Non-pigmented ciliary epithelial cell (primary cell): Measurements from ENCODE around the gene SERF1A.
"Not testable (repeated sequence)": the region's sequence is repeated elsewhere in the genome, so short reads cannot be mapped to it uniquely, and the experiment has no call there.

ENCODE experiments used
- DNase-seq: peaks from one replicate; pipeline ENCODE4 v3.0.0-alpha.2; 2010; ENCODE audit warnings: low read depth

Gene SERF1A

DNA sequence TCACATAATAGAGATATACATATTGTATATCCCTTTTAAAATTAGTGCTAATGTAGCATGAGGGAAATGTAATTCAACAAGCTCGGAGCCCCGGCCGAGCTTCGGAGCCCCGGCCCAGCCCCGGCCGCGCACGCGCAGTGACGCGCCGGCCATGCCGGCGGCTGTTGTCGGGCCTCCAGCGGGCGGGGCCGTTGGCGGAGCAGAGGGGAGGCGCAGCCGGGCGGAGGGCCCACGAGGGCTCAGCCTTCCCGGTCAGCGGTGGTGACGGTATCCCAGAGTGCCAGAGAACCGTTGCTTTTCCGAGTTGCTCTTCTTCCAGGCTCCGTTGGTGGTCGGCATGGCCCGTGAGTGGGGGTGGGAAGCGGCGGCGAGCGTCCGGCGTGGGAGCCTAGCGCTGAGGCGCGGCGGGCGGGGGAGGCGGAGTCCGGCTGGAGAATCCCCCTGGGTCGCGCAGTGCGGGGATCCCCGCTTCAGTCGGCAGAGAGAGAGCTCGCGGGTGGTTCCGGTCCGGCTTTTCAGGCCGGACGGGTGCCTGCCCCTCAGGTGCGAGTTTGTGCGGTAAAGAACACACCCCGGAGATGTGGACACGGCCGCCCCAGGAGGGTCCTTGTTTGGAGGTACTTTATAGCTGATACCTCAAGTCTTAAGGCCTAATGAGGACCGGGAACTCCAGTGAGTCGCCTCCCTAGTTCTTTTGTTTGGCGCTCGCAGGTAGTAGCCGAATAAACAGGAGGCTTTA, at the start of gene SERF1A:
TSS of gene SERF1A (plus strand) at position 137 of the 739 bp plus-strand sequence. CDS start at position 338, 201 bp downstream.
- not testable (repeated sequence) for DNase-seq

DNA sequence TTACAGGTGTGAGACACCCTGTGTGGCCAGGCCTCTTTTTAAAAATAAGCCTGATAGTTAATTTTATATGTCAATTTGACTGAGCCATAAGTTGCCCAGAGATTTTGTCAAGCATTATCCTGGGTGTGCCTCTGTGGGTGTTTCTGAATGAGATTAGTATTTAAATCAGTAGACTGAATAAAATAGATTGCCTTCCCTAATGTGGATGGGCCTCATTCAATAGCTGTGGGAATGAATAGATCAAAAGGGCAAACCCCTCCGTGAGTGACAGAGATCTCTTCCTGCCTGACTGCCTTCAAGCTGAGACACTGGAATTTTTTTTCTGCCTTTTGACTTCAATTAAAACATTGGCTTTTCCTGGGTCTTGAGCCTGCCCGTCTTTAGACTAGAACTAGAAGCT, 33.7 kb upstream of the SERF1A start:
- not testable (repeated sequence) for DNase-seq

DNA sequence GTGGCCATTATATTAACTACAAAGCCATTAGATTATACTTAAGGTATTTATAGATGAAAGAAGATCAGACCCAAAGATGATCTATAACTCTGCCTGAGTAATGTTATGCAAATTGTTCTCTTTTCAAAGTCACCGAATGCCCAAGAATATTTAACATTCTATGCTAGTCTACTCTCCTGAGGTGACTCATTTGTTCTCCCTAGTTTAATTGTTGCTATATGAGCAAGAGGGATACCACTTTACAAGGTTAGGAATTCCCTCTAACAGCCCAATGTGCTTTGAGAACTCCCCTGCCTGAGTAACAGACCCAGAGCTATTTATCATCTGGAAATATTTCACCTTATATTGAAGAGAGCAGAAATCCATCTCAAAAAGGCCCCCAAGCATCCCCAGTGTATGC, 29.8 kb upstream of the SERF1A start:
- not testable (repeated sequence) for DNase-seq

DNA sequence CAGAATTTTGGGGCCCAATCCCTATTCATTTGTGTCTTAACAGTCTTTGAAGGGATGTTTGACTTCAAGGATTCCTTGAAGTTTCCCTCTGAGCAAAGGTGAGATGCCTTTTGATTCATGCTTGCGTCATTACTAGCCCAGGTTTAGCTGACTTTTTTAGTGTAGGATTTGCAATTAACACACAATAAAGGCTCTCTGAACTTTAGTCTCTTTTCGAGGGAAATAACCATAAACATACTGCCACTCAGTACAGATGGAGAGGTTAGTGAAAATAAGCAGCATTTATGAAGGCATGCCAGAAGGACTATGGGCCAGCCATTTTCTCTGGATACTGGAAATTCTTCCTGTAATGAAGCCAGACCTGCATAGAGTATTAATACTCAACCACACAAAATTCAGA, 4.4 kb upstream of the SERF1A start:
- DNase-seq = not testable (repeated sequence)

DNA sequence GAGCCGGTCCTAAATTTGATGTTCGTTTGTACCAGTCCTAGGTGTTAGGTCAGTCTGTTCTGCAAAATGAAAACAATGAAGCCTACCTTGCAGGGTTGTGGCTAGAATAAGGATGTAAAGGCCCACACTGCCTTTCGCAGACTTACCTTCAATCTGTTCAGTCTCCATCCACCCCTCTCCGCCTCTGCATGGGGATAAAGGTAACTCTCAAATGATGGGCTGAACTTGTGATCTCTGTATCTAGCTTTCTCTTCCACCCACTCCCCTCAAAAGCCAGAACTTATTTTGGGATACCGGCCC, 753 bp downstream of the SERF1A start:
- DNase-seq = not testable (repeated sequence)

DNA sequence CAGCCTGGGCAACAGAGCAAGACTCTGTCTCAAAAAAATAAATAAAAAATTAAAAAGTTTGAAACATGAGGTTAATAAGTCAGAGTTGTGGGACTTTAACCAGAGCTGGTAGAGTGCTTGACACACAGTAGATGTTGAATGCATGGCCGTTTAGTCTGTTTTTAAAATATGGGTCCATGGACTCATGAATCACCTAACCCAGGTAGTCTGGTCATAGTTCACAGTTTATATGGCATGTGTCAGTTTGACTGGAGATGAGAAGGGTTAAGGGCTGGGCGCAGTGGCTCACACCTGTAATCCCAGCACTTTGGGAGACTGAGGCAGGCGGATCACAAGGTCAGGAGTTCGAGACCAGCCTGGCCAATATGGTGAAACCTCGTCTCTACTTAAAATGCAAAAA, 6.2 kb downstream of the SERF1A start:
- DNase-seq = not testable (repeated sequence)

DNA sequence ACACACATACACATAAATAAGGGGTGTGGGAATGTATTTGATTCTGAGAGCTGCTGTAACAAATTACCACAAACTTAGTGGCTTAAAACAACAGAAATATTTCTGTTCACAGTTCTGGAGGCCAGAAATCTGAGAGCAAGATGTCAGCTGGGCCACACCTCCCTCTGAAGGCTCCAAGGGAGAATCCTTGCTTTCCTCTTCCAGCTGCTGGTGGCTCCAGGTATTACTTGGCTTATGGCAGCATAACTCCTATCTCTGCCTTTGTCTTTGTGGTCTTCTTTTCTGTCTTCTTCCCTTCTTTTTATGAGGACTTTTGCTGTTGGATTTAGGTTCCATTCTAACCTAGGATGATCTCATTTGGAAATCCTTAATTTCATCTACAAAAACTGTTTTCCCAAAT, 16.4 kb downstream of the SERF1A start:
- DNase-seq = not testable (repeated sequence)

DNA sequence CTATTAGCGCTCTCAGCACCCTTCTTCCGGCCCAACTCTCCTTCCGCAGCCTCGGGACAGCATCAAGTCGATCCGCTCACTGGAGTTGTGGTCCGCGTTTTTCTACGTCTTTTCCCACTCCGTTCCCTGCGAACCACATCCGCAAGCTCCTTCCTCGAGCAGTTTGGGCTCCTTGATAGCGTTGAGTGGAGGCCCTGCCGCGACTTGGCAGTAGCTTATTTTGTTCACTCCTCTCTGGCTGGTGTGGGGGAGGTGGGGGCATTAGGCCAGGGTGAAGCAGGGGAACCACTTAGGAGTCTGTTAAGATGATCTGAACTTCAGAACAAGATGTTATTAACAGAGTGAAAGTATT, 24.7 kb downstream of the SERF1A start:
- DNase-seq = not testable (repeated sequence)

DNA sequence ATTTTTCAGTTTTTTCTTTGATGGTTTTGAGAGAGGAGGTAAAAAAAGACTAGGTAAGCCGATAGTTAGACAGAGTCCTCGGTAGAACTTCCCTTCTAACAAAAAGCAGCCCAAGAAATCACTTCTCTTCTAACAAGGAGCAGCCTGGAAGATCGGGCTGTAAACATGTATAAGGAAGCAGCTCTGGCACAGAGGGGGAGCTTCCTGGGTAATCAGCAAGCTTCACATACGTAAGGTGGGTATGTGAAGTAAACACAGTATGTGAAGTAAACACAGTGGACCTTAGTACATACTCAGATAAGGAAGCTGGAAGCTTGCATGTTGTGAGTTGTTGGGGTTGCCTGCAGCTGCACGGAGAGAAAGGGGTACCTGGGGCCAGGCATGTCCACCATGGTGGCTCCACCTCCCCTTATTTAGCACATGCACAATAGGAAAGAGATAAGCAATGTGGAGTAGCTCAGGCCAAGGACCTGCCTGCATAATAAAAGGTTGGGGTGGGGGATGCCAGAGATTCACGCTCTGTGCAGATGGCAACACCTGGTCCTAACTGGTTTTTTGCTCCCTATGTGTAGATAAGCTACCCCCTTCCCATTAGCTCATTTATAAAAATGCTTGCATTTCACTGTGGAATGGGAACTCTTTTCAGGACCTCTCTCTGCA, 31.4 kb downstream of the SERF1A start:
- not testable (repeated sequence) for DNase-seq

DNA sequence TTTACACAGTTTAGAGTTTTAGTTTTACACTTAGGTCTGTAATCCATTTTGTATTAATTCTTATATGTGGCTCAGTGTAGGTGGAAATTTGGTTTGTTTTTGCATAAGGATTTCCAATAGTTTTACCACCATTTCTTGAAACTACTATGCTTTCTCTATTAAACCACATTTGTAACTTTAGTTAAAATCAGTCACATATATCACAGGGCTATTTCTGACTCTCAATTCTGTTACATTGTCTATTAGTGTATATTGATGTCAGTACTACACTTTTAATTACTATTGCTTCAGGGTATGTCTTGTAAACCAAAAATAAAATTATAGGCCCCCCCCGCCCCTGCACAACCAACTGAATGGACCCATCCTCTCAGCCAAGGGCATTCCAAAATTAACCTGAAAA, 32.1 kb downstream of the SERF1A start:
- DNase-seq = not testable (repeated sequence)

DNA sequence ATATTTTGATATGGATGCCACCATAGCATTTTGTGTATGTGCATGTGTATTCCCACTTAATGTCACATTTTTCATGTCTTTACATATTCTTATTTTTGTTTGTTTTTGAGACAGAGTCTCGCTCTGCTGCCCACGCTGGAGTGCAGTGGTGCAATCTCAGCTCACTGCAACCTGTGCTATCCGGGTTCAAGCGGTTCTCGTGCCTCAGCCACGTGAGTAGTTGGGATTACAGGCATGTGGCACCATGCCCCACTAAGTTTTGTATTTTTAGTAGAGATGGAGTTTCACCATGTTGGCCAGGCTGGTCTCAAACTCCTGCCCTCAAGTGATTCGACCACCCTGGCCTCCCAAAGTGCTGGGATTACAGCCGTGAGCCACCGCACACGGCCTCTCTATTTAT, 52.6 kb downstream of the SERF1A start:
- not testable (repeated sequence) for DNase-seq
